WTC11 (cell line): ENCODE results near the gene GPRIN3. TPM values are rescaled to one million over a fixed set of nuclear protein-coding genes. Genes with fewer than 3 reads are reported as not detected.

Experiments
- ATAC-seq: fragments of 200-7000 bp; cut with Tn5 transposase; 2 replicates; pipeline ENCODE4 v1.10.0; 2021; ENCODE audit warnings: mild to moderate bottlenecking, moderate library complexity
- CTCF ChIA-PET: fragments of 300-600 bp; sonication (Branson Sonifier 250); formaldehyde crosslinking; loops from one replicate; lab custom pipeline; 2021; ENCODE audit warnings: antibody characterized with exemption; lab: Charles Lee
- POLR2A ChIA-PET: fragments of 350-600 bp; sonication (Branson Sonifier 250); formaldehyde crosslinking; loops from one replicate; lab custom pipeline; 2021; ENCODE audit warnings: antibody characterized with exemption; lab: Charles Lee
- DNase-seq: peaks from one replicate; pipeline ENCODE4 v3.0.0; 2021; ENCODE audit warnings: low spot score
- H3K27ac Mint-ChIP-seq: 2 replicates; pipeline ENCODE4 v1.8.0; 2021; ENCODE audit warnings: mixed read lengths
- H3K27me3 Mint-ChIP-seq: 2 replicates; pipeline ENCODE4 v1.8.0; 2021; ENCODE audit warnings: low read depth, mild to moderate bottlenecking, moderate library complexity, mixed read lengths
- H3K36me3 Mint-ChIP-seq: 2 replicates; pipeline ENCODE4 v1.8.0; 2021; ENCODE audit warnings: mixed read lengths
- H3K4me1 Mint-ChIP-seq: 2 replicates; pipeline ENCODE4 v1.8.0; 2022; ENCODE audit warnings: mixed read lengths
- H3K4me3 Mint-ChIP-seq: 2 replicates; pipeline ENCODE4 v1.8.0; 2021; ENCODE audit warnings: mild to moderate bottlenecking, moderate library complexity, mixed read lengths
- H3K9me3 Mint-ChIP-seq: 2 replicates; pipeline ENCODE4 v1.8.0; 2021; ENCODE audit warnings: mixed read lengths
- ATF1 ChIP-seq: sonication (generic); formaldehyde crosslinking; IDR thresholded peaks from 2 replicates; pipeline ENCODE4 v1.8.1; 2023; ENCODE audit warnings: mild to moderate bottlenecking, moderate library complexity, missing genetic modification reagents
- CREB1 ChIP-seq: sonication (generic); formaldehyde crosslinking; IDR thresholded peaks from 2 replicates; pipeline ENCODE4 v1.8.0; 2023; ENCODE audit warnings: mild to moderate bottlenecking, missing genetic modification reagents
- GABPB1 ChIP-seq: sonication (generic); formaldehyde crosslinking; IDR thresholded peaks from 2 replicates; pipeline ENCODE4 v1.8.1; 2023; ENCODE audit warnings: mild to moderate bottlenecking, missing genetic modification reagents
- GRHL2 ChIP-seq: fragments of 250-450 bp; sonication (Bioruptor Pico); IDR thresholded peaks from 2 replicates; pipeline ENCODE4 v1.8.0; 2022; ENCODE audit warnings: mild to moderate bottlenecking, moderate library complexity; ENCODE audit not compliant: insufficient replicate concordance, severe bottlenecking
- JUN ChIP-seq: sonication (generic); formaldehyde crosslinking; IDR thresholded peaks from 2 replicates; pipeline ENCODE4 v1.8.0; 2023; ENCODE audit warnings: mild to moderate bottlenecking, missing genetic modification reagents
- NR3C1 ChIP-seq: sonication (generic); formaldehyde crosslinking; conservative IDR thresholded peaks from 2 replicates; pipeline ENCODE4 v1.8.1; 2023; ENCODE audit warnings: low read depth, mild to moderate bottlenecking, missing genetic modification reagents
- OVOL2 ChIP-seq: fragments of 250-450 bp; sonication (Bioruptor Pico); IDR thresholded peaks from 2 replicates; pipeline ENCODE4 v1.9.0; 2021; ENCODE audit warnings: mild to moderate bottlenecking, borderline replicate concordance
- SMAD3 ChIP-seq: sonication (generic); formaldehyde crosslinking; IDR thresholded peaks from 2 replicates; pipeline ENCODE4 v1.8.0; 2022; ENCODE audit warnings: missing genetic modification reagents, mild to moderate bottlenecking, borderline replicate concordance
- TEAD1 ChIP-seq: sonication (generic); formaldehyde crosslinking; IDR thresholded peaks from 2 replicates; pipeline ENCODE4 v1.8.0; 2022; ENCODE audit warnings: mild to moderate bottlenecking, missing genetic modification reagents
- ZBTB21 ChIP-seq: sonication (generic); formaldehyde crosslinking; IDR thresholded peaks from 2 replicates; pipeline ENCODE4 v1.8.1; 2023; ENCODE audit warnings: mild to moderate bottlenecking, missing genetic modification reagents, borderline replicate concordance
- ZNF121 ChIP-seq: sonication (generic); formaldehyde crosslinking; IDR thresholded peaks from 2 replicates; pipeline ENCODE4 v1.8.0; 2023; ENCODE audit warnings: missing genetic modification reagents
- ZNF219 ChIP-seq: sonication (generic); formaldehyde crosslinking; IDR thresholded peaks from 2 replicates; pipeline ENCODE4 v1.8.0; 2023; ENCODE audit warnings: missing genetic modification reagents, mild to moderate bottlenecking, borderline replicate concordance
- ZNF317 ChIP-seq: sonication (generic); formaldehyde crosslinking; IDR thresholded peaks from 2 replicates; pipeline ENCODE4 v1.8.1; 2023; ENCODE audit warnings: low read depth, mild to moderate bottlenecking, moderate library complexity, missing genetic modification reagents, borderline replicate concordance
- total RNA-seq: library from RNA; stranded (reverse); gene quantifications from 3 replicates; pipeline ENCODE4 v1.2.3, GENCODE V29; 2021
- TF ChIP-seq, protein P1 (sequence below): sonication (generic); formaldehyde crosslinking; IDR thresholded peaks from 2 replicates; pipeline ENCODE4 v1.8.1; 2023; ENCODE audit warnings: mild to moderate bottlenecking, missing genetic modification reagents, moderate library complexity
- TF ChIP-seq, protein P2 (sequence below): sonication (generic); formaldehyde crosslinking; IDR thresholded peaks from 2 replicates; pipeline ENCODE4 v1.8.0; 2022; ENCODE audit warnings: mild to moderate bottlenecking, missing genetic modification reagents
- TF ChIP-seq, protein P3 (sequence below): sonication (generic); formaldehyde crosslinking; IDR thresholded peaks from 2 replicates; pipeline ENCODE4 v1.8.0; 2022; ENCODE audit warnings: mild to moderate bottlenecking, missing genetic modification reagents
- TF ChIP-seq, protein P4 (sequence below): sonication (generic); formaldehyde crosslinking; IDR thresholded peaks from 2 replicates; pipeline ENCODE4 v1.8.1; 2023; ENCODE audit warnings: mild to moderate bottlenecking, missing genetic modification reagents, borderline replicate concordance
- TF ChIP-seq, protein P5 (sequence below): sonication (generic); formaldehyde crosslinking; IDR thresholded peaks from 2 replicates; pipeline ENCODE4 v1.8.0; 2022; ENCODE audit warnings: mild to moderate bottlenecking, missing genetic modification reagents
- TF ChIP-seq, protein P6 (sequence below): sonication (generic); formaldehyde crosslinking; IDR thresholded peaks from 2 replicates; pipeline ENCODE4 v1.8.1; 2023; ENCODE audit warnings: mild to moderate bottlenecking, missing genetic modification reagents, moderate library complexity
- TF ChIP-seq, protein P7 (sequence below): sonication (generic); formaldehyde crosslinking; IDR thresholded peaks from 2 replicates; pipeline ENCODE4 v1.8.1; 2023; ENCODE audit warnings: mild to moderate bottlenecking, missing genetic modification reagents

GPRIN3 gene
- total RNA-seq, 1 experiment from 2014 or later = 2.0 TPM

DNA sequence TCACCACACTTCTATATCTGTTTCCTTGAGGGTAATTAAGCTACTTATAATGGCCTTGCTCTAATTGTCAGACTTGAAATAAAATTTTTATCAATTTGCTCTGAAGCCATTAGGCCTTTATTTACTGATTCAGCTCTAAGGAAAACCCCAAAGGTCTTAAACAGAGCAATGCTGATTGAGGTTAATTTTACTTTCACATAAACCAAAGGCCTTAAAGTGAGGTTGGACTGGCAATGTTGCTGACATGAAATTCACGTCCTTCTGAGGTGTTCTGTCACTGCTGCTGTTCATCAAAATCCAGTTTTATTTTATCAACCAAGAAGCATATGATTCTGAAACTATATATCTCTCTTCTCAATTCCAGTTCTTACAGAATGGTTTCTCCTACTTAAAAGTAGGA, 21.7 kb upstream of the GPRIN3 start:
- peaks cover 5% of the 10 kb centered on the region; the same call in 1 of the 2 replicates for H3K9me3 Mint-ChIP-seq
- H3K4me1 Mint-ChIP-seq = peaks cover 8% of the 10 kb centered on the region
- no peak for DNase-seq
- no peak for ATAC-seq
- POLR2A ChIA-PET = no interaction called here
- no peaks in the 10 kb centered on the region for H3K36me3 Mint-ChIP-seq
- TF ChIP-seq ZNF121 (CRISPR knock-in tag) (no peak), JUN (CRISPR knock-in tag) (no peak), CREB1 (no peak), SMAD3 (no peak), TEAD1 (CRISPR knock-in tag) (no peak)
- TF ChIP-seq, protein P1, sequence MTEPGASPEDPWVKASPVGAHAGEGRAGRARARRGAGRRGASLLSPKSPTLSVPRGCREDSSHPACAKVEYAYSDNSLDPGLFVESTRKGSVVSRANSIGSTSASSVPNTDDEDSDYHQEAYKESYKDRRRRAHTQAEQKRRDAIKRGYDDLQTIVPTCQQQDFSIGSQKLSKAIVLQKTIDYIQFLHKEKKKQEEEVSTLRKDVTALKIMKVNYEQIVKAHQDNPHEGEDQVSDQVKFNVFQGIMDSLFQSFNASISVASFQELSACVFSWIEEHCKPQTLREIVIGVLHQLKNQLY = no peak
- TF ChIP-seq, all 79 proteins: peak for 0
- H3K27me3 Mint-ChIP-seq = no peaks in the 10 kb centered on the region; the same call in 1 of the 2 replicates
- no peak overlapping the region for H3K27ac Mint-ChIP-seq
- CTCF ChIA-PET = no interaction called here
- no peak overlapping the region for H3K4me3 Mint-ChIP-seq

DNA sequence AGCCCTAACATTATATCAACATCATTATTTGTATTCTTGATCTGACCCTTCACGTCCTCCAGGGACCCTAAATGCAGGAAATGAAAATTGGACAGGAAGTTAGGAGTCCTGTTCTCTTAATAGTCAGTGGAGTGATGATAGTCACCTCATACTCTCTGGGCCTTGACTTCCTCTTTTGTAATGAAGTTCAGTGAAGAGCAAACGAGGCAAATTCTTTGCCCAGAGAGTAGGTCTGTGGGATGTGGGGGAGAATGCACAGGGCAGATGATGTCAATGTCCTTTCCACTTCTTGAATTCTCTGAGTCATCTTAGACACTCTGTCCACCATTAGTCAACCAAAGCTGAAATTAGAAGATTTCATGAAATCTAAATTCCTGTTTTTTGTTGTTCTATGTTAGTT, 17.1 kb upstream of the GPRIN3 start:
- CTCF ChIA-PET = no interaction called here
- DNase-seq (no peak), ATAC-seq (no peak)
- Mint-ChIP-seq H3K9me3 (peaks cover 5% of the 10 kb centered on the region; the same call in 1 of the 2 replicates), H3K27me3 (no peaks in the 10 kb centered on the region), H3K36me3 (no peaks in the 10 kb centered on the region), H3K4me1 (no peaks in the 10 kb centered on the region), H3K4me3 (no peak overlapping the region), H3K27ac (no peak overlapping the region)
- POLR2A ChIA-PET = no interaction called here
- no peak for TF ChIP-seq ZNF219
- TF ChIP-seq, protein P2, sequence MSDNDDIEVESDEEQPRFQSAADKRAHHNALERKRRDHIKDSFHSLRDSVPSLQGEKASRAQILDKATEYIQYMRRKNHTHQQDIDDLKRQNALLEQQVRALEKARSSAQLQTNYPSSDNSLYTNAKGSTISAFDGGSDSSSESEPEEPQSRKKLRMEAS = no peak
- TF ChIP-seq, protein P3, sequence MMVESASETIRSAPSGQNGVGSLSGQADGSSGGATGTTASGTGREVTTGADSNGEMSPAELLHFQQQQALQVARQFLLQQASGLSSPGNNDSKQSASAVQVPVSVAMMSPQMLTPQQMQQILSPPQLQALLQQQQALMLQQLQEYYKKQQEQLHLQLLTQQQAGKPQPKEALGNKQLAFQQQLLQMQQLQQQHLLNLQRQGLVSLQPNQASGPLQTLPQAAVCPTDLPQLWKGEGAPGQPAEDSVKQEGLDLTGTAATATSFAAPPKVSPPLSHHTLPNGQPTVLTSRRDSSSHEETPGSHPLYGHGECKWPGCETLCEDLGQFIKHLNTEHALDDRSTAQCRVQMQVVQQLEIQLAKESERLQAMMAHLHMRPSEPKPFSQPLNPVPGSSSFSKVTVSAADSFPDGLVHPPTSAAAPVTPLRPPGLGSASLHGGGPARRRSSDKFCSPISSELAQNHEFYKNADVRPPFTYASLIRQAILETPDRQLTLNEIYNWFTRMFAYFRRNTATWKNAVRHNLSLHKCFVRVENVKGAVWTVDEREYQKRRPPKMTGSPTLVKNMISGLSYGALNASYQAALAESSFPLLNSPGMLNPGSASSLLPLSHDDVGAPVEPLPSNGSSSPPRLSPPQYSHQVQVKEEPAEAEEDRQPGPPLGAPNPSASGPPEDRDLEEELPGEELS (CRISPR knock-in tag) = no peak

DNA sequence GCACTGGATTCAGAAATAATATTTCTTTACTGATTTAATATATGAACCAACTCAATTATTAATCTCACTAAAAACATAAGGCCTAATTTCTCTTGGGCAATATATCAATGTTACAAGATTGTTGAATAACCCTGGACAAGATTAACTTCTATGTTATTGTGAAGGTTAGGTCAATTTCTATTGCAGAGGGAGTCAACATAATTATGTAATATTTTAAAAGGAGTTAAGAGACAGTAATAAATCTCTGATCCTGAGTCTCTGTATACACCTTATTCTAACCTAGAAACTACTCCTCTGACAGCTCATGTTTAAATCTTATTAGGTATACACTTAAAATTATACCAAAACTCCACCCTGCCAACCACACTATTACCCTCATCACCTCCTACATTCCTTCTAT, 15.1 kb upstream of the GPRIN3 start:
- Mint-ChIP-seq H3K27ac (no peak overlapping the region), H3K4me1 (no peaks in the 10 kb centered on the region), H3K9me3 (no peaks in the 10 kb centered on the region), H3K27me3 (no peaks in the 10 kb centered on the region), H3K4me3 (no peak overlapping the region), H3K36me3 (no peaks in the 10 kb centered on the region)
- ChIA-PET CTCF (interaction anchor here (1.2 kb wide), 1 partner anchor 15 kb away, joined by 3 read pairs; the partner anchor contains the start of gene GPRIN3), POLR2A (no interaction called here)
- DNase-seq (no peak), ATAC-seq (no peak)
- TF ChIP-seq, protein P4, sequence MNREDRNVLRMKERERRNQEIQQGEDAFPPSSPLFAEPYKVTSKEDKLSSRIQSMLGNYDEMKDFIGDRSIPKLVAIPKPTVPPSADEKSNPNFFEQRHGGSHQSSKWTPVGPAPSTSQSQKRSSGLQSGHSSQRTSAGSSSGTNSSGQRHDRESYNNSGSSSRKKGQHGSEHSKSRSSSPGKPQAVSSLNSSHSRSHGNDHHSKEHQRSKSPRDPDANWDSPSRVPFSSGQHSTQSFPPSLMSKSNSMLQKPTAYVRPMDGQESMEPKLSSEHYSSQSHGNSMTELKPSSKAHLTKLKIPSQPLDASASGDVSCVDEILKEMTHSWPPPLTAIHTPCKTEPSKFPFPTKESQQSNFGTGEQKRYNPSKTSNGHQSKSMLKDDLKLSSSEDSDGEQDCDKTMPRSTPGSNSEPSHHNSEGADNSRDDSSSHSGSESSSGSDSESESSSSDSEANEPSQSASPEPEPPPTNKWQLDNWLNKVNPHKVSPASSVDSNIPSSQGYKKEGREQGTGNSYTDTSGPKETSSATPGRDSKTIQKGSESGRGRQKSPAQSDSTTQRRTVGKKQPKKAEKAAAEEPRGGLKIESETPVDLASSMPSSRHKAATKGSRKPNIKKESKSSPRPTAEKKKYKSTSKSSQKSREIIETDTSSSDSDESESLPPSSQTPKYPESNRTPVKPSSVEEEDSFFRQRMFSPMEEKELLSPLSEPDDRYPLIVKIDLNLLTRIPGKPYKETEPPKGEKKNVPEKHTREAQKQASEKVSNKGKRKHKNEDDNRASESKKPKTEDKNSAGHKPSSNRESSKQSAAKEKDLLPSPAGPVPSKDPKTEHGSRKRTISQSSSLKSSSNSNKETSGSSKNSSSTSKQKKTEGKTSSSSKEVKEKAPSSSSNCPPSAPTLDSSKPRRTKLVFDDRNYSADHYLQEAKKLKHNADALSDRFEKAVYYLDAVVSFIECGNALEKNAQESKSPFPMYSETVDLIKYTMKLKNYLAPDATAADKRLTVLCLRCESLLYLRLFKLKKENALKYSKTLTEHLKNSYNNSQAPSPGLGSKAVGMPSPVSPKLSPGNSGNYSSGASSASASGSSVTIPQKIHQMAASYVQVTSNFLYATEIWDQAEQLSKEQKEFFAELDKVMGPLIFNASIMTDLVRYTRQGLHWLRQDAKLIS (CRISPR knock-in tag) = no peak
- TF ChIP-seq ZBTB21 (CRISPR knock-in tag) (no peak), OVOL2 (CRISPR knock-in tag) (no peak), GABPB1 (no peak), ATF1 (CRISPR knock-in tag) (no peak), NR3C1 (CRISPR knock-in tag) (no peak), ZNF317 (no peak), ZNF219 (no peak), GRHL2 (CRISPR knock-in tag) (no peak)
- TF ChIP-seq, protein P5, sequence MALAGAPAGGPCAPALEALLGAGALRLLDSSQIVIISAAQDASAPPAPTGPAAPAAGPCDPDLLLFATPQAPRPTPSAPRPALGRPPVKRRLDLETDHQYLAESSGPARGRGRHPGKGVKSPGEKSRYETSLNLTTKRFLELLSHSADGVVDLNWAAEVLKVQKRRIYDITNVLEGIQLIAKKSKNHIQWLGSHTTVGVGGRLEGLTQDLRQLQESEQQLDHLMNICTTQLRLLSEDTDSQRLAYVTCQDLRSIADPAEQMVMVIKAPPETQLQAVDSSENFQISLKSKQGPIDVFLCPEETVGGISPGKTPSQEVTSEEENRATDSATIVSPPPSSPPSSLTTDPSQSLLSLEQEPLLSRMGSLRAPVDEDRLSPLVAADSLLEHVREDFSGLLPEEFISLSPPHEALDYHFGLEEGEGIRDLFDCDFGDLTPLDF (CRISPR knock-in tag) = no peak
- TF ChIP-seq, protein P6, sequence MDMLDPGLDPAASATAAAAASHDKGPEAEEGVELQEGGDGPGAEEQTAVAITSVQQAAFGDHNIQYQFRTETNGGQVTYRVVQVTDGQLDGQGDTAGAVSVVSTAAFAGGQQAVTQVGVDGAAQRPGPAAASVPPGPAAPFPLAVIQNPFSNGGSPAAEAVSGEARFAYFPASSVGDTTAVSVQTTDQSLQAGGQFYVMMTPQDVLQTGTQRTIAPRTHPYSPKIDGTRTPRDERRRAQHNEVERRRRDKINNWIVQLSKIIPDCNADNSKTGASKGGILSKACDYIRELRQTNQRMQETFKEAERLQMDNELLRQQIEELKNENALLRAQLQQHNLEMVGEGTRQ (CRISPR knock-in tag) = no peak
- TF ChIP-seq, protein P7, sequence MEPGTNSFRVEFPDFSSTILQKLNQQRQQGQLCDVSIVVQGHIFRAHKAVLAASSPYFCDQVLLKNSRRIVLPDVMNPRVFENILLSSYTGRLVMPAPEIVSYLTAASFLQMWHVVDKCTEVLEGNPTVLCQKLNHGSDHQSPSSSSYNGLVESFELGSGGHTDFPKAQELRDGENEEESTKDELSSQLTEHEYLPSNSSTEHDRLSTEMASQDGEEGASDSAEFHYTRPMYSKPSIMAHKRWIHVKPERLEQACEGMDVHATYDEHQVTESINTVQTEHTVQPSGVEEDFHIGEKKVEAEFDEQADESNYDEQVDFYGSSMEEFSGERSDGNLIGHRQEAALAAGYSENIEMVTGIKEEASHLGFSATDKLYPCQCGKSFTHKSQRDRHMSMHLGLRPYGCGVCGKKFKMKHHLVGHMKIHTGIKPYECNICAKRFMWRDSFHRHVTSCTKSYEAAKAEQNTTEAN = no peak
